HG02642 (cell line): ENCODE data around the gene FECH.
"Not testable (repeated sequence)": the region's sequence is repeated elsewhere in the genome, so short reads cannot be mapped to it uniquely, and the experiment has no call there.

Experiments
- ATAC-seq: cut with Tn5 transposase; IDR thresholded peaks from one replicate; pipeline ENCODE4 v1.9.1; 2021; ENCODE audit warnings: mild to moderate bottlenecking; ENCODE audit not compliant: unreplicated experiment, poor library complexity

FECH gene

GRCh38 chr18:57533868-57534510 is 52.5 kb downstream of the FECH start:
- no peak for ATAC-seq

GRCh38 chr18:57533006-57533867 is 53.3 kb downstream of the FECH start:
- ATAC-seq = no peak

- no peak for ATAC-seq
Measured at GRCh38 chr18:57529151-57529550, 57.4 kb downstream of the FECH start.

- no peak for ATAC-seq
Measured at GRCh38 chr18:57527556-57528229, 58.8 kb downstream of the FECH start.

DNA sequence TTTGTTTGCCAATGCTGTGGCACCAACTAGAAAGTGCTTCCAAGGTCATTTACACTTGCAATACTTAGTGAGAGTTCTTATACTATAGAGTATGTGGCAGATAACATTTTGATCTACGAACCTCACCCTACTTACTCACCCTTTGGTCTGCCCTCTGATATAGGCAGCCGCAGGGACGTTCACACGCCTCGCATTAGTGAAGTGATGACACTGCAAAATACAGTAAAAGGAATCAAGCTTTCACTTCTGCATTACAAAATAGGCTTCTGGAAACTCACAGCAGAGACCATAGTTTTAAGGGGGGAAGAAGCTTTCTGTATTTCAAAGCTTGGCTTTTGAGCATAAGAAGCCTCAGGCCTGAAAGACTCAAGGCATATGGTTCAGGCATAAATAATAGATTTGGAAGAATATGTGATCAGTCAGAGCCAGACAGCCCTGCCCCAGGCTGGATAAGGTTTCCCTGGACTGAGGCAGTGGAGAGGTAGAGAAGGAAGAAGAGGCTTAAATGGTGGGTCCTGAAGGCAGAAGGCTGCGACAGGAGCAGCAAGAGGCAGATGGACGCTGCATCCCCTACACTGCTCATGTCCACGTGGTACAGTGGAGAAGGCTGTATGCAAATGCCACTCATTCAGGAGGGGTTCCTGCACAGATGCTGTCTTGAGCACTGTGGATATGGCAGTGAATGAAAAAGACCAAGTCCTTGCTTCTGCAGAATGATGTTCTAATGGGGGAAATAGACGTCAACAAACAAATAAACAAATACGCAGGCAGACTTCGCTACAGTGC is 63.1 kb downstream of the FECH start:
- ATAC-seq = no peak

DNA sequence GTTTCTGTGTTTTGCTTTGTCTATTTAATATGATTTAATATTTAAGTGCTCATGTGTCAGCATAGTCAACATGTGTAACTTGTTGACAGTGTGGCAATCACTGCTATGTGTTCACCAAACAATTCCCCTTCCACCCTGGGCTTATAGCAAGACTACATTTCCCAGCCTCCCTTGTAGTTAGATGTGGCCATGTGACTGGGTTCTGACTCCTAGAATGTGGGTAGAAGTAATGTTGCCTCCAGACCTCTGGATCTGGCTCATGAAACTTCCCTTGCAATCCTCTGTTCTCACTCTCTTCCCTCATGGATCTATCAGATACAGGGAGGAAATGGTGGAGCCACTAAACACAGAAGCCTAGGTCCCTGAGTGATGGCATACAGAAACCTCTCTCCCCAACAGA is 64.2 kb downstream of the FECH start:
- not testable (repeated sequence) for ATAC-seq

DNA sequence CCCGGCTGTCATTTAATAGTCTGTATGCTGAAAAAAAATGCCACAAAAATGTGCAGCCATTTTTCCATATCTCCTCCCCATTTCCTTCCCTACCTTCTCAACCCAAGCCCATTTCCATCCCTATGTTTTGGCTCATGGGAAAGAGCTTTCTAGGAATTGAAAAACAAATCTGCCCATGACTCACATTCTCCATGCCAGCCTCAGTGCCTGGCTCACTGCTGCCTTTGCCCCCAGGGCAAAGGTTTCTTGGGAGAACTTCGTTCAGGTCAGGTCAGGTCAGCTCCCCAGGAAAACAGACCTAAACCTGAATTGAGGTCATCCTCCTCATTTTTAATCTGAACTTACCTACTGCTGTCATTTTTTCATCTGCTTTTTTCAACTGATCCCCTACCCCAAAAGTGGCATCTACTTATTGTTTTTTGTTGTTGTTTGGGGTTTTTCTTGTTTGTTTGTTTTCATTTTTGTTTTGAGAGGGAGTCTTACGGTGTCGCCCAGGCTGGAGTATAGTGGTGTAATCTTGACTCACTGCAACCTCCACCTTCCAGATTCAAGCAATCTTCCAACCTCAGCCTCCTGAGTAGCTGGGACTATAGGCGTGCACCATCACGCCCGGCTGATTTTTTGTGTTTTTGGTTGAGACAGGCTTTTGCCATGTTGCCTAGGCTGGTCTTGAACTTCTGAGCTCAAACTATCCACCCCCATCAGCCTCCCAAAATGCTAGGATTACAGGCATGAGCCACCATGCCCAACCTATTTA is 66.7 kb downstream of the FECH start:
- ATAC-seq = no peak

- ATAC-seq = no peak
Measured at GRCh38 chr18:57518533-57518932, 68.0 kb downstream of the FECH start.

GRCh38 chr18:57516056-57516455 is 70.4 kb downstream of the FECH start:
- ATAC-seq = no peak

DNA sequence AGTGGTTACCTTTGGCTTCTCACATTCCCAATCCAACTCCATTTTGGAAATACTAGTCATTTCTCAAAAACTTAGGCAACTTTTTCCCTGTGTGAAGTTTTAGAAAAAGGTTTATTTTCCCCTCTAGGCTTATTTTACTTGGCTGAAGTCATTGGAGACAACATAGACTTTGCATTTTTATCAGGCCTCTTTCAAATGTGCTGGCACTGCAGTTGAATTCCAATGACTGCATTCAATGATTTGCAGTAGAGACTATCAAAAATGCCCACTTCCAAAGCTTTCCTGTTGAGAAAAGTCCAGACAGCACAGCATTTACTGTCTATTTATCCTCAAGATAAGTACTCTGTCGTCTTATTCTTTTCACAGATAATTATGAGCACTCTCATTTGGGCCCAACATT is 81.3 kb downstream of the FECH start:
- no peak for ATAC-seq

- no peak for ATAC-seq
Measured at GRCh38 chr18:57502624-57503023, 83.9 kb downstream of the FECH start.

- no peak for ATAC-seq
Measured at GRCh38 chr18:57498682-57499256, 87.7 kb downstream of the FECH start.
